Stimulated activated CD4-positive, alpha-beta T cell treated with anti-CD3 and anti-CD28 coated beads, Interleukin-4, amount 100 ng/mL, for 1 hour (primary cell): Measurements from ENCODE around the gene GIT2.
"Not testable (repeated sequence)": the region's sequence is repeated elsewhere in the genome, so short reads cannot be mapped to it uniquely, and the experiment has no call there.

Experiments
- DNase-seq: peaks from one replicate; pipeline ENCODE4 v3.0.0-alpha.2; 2020

Gene GIT2

GRCh38 chr12:109995686-109996482 lies at the start of gene GIT2:
GIT2 (minus strand) TSS chr12:109996368; CDS start chr12:109996224, 144 bp downstream.
- DNase-seq = peak; percentile 92

- DNase-seq = no peak
Measured at GRCh38 chr12:110042264-110042663, 46.1 kb upstream of the GIT2 start.

GRCh38 chr12:110039085-110039807 lies 43.1 kb upstream of the GIT2 start:
- DNase-seq = peak; percentile 12

- DNase-seq = no peak
Measured at GRCh38 chr12:110038741-110039084, 42.5 kb upstream of the GIT2 start.

DNA sequence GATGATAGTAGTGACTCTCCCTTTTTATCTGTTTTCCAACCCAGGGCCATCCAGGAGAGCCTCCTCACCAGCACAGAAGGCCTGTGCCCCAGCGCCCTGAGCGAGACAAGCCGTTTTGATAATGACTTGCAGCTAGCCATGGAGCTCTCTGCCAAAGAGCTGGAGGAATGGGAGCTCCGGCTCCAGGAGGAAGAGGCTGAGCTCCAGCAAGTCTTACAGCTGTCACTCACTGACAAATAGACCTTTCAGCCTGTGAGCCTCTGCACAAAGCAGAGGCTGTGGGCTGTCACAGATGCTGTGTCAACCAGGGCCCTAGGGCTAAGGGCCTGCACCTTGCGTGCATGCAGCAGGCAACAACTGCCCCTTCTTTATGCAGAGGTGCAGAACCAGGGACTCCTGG lies 41.1 kb upstream of the GIT2 start:
- DNase-seq = no peak

DNA sequence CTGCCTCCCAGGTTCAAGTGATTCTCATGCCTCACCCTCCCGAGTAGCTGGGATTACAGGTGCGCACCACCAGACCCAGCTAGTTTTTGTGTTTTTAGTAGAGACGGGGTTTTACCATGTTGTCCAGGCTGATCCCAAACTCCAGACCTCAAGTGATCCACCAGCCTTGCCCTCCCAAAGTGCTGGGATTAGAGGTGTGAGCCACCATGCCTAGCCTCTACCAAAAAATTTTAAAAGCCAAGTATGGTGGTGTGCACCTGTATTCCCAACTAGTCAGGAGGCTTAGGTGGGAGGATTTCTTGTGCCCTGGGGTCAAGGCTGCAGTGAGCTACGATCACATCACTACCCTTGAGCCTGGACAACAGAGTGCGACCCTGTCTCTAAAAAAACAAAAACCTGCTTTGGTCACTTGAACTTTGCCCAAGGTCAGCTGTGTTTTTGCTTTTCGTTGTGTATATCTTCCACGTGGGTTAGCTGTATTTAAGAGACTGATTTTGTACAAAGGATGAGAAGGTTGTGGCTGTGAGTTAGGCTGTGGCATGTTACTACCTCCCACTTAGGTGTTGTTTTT lies 39.5 kb upstream of the GIT2 start:
- no peak for DNase-seq

- DNase-seq = no peak
Measured at GRCh38 chr12:110033888-110034287, 37.7 kb upstream of the GIT2 start.

- no peak for DNase-seq
Measured at GRCh38 chr12:110029290-110029815, 33.2 kb upstream of the GIT2 start.

DNA sequence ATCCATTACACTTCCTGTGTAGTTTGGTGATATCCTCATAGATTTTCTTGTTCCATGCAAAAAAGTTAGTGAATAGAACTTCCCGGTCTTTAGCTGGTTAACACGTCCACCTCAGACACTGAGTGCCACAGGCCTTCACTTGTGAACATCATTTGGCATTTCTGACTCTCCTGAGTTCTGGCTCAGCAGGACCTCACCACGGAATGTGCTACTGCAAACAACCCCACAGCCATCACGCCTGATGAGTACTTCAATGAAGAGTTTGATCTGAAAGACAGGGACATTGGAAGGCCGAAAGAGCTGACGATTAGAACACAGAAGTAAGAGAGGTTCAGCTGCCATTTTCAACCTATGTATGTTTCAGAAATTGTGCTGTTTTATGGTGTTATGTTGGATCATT lies 32.2 kb upstream of the GIT2 start:
- no peak for DNase-seq

GRCh38 chr12:110024051-110024450 lies 27.9 kb upstream of the GIT2 start:
- DNase-seq = no peak

- DNase-seq = no peak
Measured at GRCh38 chr12:110023059-110023980, 27.2 kb upstream of the GIT2 start.

- DNase-seq = no peak
Measured at GRCh38 chr12:110020956-110021355, 24.8 kb upstream of the GIT2 start.

- no peak for DNase-seq
Measured at GRCh38 chr12:110015132-110015531, 19.0 kb upstream of the GIT2 start.

GRCh38 chr12:110012659-110013058 lies 16.5 kb upstream of the GIT2 start:
- no peak for DNase-seq

- DNase-seq = no peak
Measured at GRCh38 chr12:110012137-110012536, 16.0 kb upstream of the GIT2 start.

DNA sequence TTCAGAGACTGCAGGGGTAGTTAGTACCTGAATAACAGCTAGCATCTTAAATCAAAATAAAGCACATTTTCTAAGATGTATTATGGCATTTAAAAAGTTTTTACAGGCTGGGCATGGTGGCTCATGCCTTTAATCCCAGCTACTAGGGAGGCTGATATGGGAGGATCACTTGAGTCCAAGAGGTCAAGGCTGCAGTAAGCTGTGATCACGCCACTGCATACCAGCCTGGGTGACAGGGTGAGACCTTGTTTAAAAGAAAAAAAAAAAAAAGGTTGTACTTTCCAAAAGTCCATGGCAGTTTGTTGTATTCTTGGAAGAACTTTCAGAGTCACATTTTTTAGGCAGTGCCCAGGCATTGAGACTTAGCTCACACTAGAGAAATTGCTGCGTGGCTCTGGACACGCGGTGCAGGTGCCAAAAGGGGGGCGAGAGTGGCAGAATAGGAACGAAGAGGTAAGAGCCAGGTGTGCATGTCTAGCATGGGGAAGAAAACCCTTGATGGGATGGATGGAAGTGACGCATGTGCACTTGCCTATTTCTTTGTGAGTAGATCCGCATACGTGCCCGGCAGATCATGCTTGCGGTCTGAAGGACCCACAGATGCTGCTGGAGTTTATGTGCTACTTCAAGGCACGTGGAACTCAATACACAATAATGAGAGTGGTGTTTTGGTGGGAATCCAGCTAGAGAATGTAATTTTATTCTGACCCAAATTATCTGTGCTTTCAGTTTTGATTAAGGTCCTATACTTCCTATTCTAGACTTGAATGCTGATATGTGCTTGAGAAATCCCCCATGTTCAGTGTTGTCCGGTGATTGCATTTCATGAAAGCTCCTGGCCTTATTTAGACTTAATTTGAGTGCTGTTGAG lies 14.9 kb upstream of the GIT2 start:
- DNase-seq = no peak

DNA sequence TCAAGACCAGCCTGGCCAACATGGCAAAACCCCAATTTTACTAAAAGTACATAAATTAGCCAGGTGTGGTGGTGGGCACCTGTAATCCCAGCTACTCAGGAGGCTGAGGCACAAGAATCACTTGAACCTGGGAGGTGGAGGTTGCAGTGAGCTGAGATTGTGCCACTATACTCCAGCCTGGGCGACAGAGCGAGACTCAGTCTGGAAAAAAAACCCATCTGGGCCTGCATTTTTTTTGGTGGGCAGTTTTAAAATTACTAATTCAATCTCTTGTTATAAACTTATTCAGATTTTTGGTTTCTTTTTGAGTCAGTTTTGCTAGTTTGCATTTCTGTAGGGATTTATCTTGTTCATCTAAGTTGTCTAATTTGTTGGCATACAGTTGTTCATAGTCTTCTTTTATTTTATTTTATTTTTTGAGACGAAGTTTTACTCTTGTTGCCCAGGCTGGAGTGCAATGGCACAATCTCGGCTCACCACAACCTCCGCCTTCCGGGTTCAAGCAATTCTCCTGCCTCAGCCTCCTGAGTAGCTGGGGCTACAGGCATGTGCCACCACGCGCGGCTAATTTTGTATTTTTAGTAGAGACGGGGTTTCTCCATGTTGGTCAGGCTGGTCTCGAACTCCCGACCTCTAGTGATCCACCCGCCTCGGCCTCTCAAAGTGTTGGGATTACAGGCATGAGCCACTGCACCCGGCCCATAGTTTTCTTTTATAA lies 12.7 kb upstream of the GIT2 start:
- not testable (repeated sequence) for DNase-seq

DNA sequence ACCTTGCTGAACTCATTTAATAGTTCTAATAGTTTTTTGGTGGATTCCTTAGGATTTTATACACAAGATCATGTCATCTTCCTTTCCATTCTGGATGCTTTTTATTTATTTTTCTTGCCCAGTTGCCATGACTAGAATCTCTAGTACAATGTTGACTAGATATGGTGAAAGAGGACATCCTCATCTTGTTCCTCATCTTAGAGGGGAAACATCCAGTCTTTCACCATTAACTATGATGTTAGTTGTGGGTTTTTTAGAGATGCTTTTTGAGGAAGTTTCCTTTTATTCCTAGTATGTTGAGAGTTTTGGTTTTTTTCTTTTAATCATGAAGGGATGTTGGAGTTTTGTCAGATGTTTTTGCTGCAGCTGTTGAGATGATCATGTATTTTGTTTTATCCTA lies 11.7 kb upstream of the GIT2 start:
- DNase-seq = no peak

- no peak for DNase-seq
Measured at GRCh38 chr12:110006115-110006514, 9.9 kb upstream of the GIT2 start.

- DNase-seq = no peak
Measured at GRCh38 chr12:110005319-110005973, 9.3 kb upstream of the GIT2 start.
